Smooth muscle cell (in vitro differentiated cells): ENCODE data around the gene IGSF21. TPM values are rescaled to one million over a fixed set of nuclear protein-coding genes. Genes with fewer than 3 reads are reported as not detected.

Experiments used
- DNase-seq: peaks from one replicate; lab custom pipeline; 2025; ENCODE audit not compliant: unreplicated experiment; lab: John Stamatoyannopoulos, UW
- H2AFZ ChIP-seq: fragments of 200-600 bp; sonication (generic); 2 replicates; pipeline ENCODE4 v1.6.0; 2016; ENCODE audit warnings: antibody characterized with exemption, low read depth, mild to moderate bottlenecking
- H3F3A ChIP-seq: fragments of 200-600 bp; sonication (generic); 2 replicates; pipeline ENCODE4 v1.6.0; 2017; ENCODE audit warnings: antibody characterized with exemption, low read depth
- H3K27ac ChIP-seq: fragments of 200-600 bp; sonication (generic); 2 replicates; pipeline ENCODE4 v1.5.1; 2016; ENCODE audit warnings: low read depth, mild to moderate bottlenecking
- H3K27me3 ChIP-seq: fragments of 200-600 bp; sonication (generic); 2 replicates; pipeline ENCODE4 v1.6.1; 2016; ENCODE audit warnings: low read depth, mild to moderate bottlenecking
- H3K36me3 ChIP-seq: fragments of 200-600 bp; sonication (generic); 2 replicates; pipeline ENCODE4 v1.5.1; 2016; ENCODE audit warnings: low read depth
- H3K4me1 ChIP-seq: fragments of 200-600 bp; sonication (generic); 2 replicates; pipeline ENCODE4 v1.5.1; 2016; ENCODE audit warnings: low read depth
- H3K4me2 ChIP-seq: fragments of 200-600 bp; sonication (generic); 2 replicates; pipeline ENCODE4 v1.6.0; 2016; ENCODE audit warnings: mild to moderate bottlenecking
- H3K4me3 ChIP-seq: fragments of 200-600 bp; sonication (generic); 2 replicates; pipeline ENCODE4 v1.5.1; 2016; ENCODE audit warnings: mild to moderate bottlenecking
- H3K79me2 ChIP-seq: fragments of 200-600 bp; sonication (generic); 2 replicates; pipeline ENCODE4 v1.6.0; 2016; ENCODE audit warnings: low read depth, mild to moderate bottlenecking
- H3K9ac ChIP-seq: fragments of 200-600 bp; sonication (generic); 2 replicates; pipeline ENCODE4 v1.6.0; 2016; ENCODE audit warnings: low read depth
- H3K9me3 ChIP-seq: fragments of 200-600 bp; sonication (generic); replicated peaks from 2 replicates; pipeline ENCODE4 v1.5.1; 2016; ENCODE audit warnings: low read depth
- H4K20me1 ChIP-seq: fragments of 200-600 bp; sonication (generic); 2 replicates; pipeline ENCODE4 v1.6.0; 2016; ENCODE audit warnings: low read depth
- CTCF ChIP-seq: fragments of 200-600 bp; sonication (generic); IDR thresholded peaks from 2 replicates; pipeline ENCODE4 v1.5.1; 2017; ENCODE audit warnings: borderline replicate concordance, mild to moderate bottlenecking, antibody characterized with exemption; ENCODE audit not compliant: insufficient read depth, poor library complexity, severe bottlenecking
- WGBS: methylation state at CpG from one replicate; pipeline ENCODE4 v1.1.7; 2016; ENCODE audit warnings: low lambda C conversion rate; 5-methylcytosine and 5-hydroxymethylcytosine counted together
- polyA plus RNA-seq: library from polyadenylated mRNA; unstranded; fragments of >200 nt; fragmentation: Nextera tagmentation; extraction: Ambion mirVana; gene quantifications from 2 replicates; pipeline ENCODE4 v1.2.1, GENCODE V29; 2016
- total RNA-seq: library from RNA; depleted of rRNA; stranded (reverse); fragments of >200 nt; gene quantifications from 2 replicates; pipeline ENCODE4 v1.2.3, GENCODE V29; 2014

Gene IGSF21
- total and polyA plus RNA-seq, 2 experiments from 2014 or later, result not detected

- no peak overlapping the region for H2AFZ ChIP-seq
- H4K20me1 ChIP-seq, result no peaks in the 10 kb centered on the region
- no peaks in the 10 kb centered on the region for H3F3A ChIP-seq
- H3K36me3 ChIP-seq, result no peaks in the 10 kb centered on the region
- peaks cover 3% of the 10 kb centered on the region for H3K4me1 ChIP-seq
- DNase-seq, result no peak
- 84% methylated on average over 5 of the region's 5 CpGs for WGBS
- H3K9ac ChIP-seq, result no peak overlapping the region
- no peak overlapping the region for H3K4me2 ChIP-seq
- TF ChIP-seq CTCF, result no peak
- H3K27me3 ChIP-seq, result peaks cover 8% of the 10 kb centered on the region
- no peak overlapping the region for H3K27ac ChIP-seq
- no peaks in the 10 kb centered on the region for H3K79me2 ChIP-seq
- H3K4me3 ChIP-seq, result no peak overlapping the region
- H3K9me3 ChIP-seq, result no peaks in the 10 kb centered on the region
Measured at GRCh38 chr1:18341291-18342069, 233.9 kb downstream of the IGSF21 start.

- peaks cover 3% of the 10 kb centered on the region for H3K4me1 ChIP-seq
- H3K4me2 ChIP-seq, result no peak overlapping the region
- no peak overlapping the region for H3K4me3 ChIP-seq
- peaks cover 8% of the 10 kb centered on the region for H3K27me3 ChIP-seq
- no peaks in the 10 kb centered on the region for H3K79me2 ChIP-seq
- no peak for TF ChIP-seq CTCF
- H3F3A ChIP-seq, result no peaks in the 10 kb centered on the region
- H2AFZ ChIP-seq, result no peak overlapping the region
- no peak overlapping the region for H3K9ac ChIP-seq
- no peaks in the 10 kb centered on the region for H3K36me3 ChIP-seq
- 90% methylated on average over 4 of the region's 4 CpGs for WGBS
- no peaks in the 10 kb centered on the region for H4K20me1 ChIP-seq
- no peaks in the 10 kb centered on the region for H3K9me3 ChIP-seq
- no peak overlapping the region for H3K27ac ChIP-seq
- DNase-seq, result no peak
Measured at GRCh38 chr1:18342744-18343143, 235.1 kb downstream of the IGSF21 start.

- Histone ChIP-seq H3K9ac (no peak overlapping the region), H3F3A (no peaks in the 10 kb centered on the region), H3K9me3 (no peaks in the 10 kb centered on the region), H3K27ac (no peak overlapping the region), H3K79me2 (no peaks in the 10 kb centered on the region), H3K4me2 (no peak overlapping the region), H3K4me3 (no peak overlapping the region), H4K20me1 (no peaks in the 10 kb centered on the region), H3K36me3 (no peaks in the 10 kb centered on the region), H3K4me1 (peaks cover 3% of the 10 kb centered on the region), H2AFZ (no peak overlapping the region), H3K27me3 (peaks cover 8% of the 10 kb centered on the region)
- no peak for DNase-seq
- no peak for TF ChIP-seq CTCF
- 88% methylated on average over 5 of the region's 5 CpGs for WGBS
Measured at GRCh38 chr1:18343581-18343980, 236.0 kb downstream of the IGSF21 start.

- Histone ChIP-seq H3K4me1 (peaks cover 3% of the 10 kb centered on the region), H3K4me2 (no peak overlapping the region), H3K79me2 (no peaks in the 10 kb centered on the region), H4K20me1 (no peaks in the 10 kb centered on the region), H3K36me3 (no peaks in the 10 kb centered on the region), H3K27ac (no peak overlapping the region), H3K9ac (no peak overlapping the region), H3K27me3 (peaks cover 8% of the 10 kb centered on the region), H3F3A (no peaks in the 10 kb centered on the region), H3K9me3 (no peaks in the 10 kb centered on the region), H3K4me3 (no peak overlapping the region), H2AFZ (no peak overlapping the region)
- 35% methylated on average over 3 of the region's 3 CpGs for WGBS
- TF ChIP-seq CTCF, result no peak
- no peak for DNase-seq
Measured at GRCh38 chr1:18344755-18345154, 237.2 kb downstream of the IGSF21 start.
